B cell (primary cell): ENCODE data around the gene PLAAT4. TPM values are rescaled to one million over a fixed set of nuclear protein-coding genes. Genes with fewer than 3 reads are reported as not detected.

ENCODE experiments used
- ATAC-seq: fragments of 200-7000 bp; cut with Tn5 transposase; one replicate; pipeline ENCODE4 v1.10.0; 2021; ENCODE audit warnings: low read depth, mild to moderate bottlenecking, moderate number of reproducible peaks, moderate library complexity
- CTCF ChIA-PET: fragments of 350-600 bp; sonication (Branson Sonifier 250); formaldehyde crosslinking; loops from one replicate; lab custom pipeline; 2021; ENCODE audit warnings: antibody characterized with exemption, inconsistent platforms; lab: Charles Lee
- POLR2A ChIA-PET: fragments of 350-600 bp; sonication (Branson Sonifier 250); formaldehyde crosslinking; loops from one replicate; lab custom pipeline; 2021; ENCODE audit warnings: antibody characterized with exemption; lab: Charles Lee
- DNase-seq: peaks from one replicate; pipeline ENCODE4 v3.0.0; 2013
- H2AFZ ChIP-seq: 2 replicates; pipeline ENCODE4 v1.6.1; 2012; ENCODE audit warnings: mild to moderate bottlenecking, low read depth, low read length; ENCODE audit not compliant: insufficient read depth, poor library complexity, severe bottlenecking
- H3K27ac ChIP-seq, 2 donors: 1 replicate in 1 of 2; 2 replicates in 1 of 2; pipeline ENCODE4 v1.5.1; 2012 to 2013; ENCODE audit warnings: low read length in 2 of 2, mild to moderate bottlenecking in 2 of 2, moderate library complexity in 1 of 2
- H3K27me3 ChIP-seq, 4 experiments: fragments of 200-600 bp in 1 of 4; sonication (generic) in 1 of 4; replicated peaks in 1 of 4; 1 replicate in 2 of 4; 2 replicates in 2 of 4; pipeline versions ENCODE4 v1.6.1 to v1.7.0; 2013 to 2016; ENCODE audit warnings: low read length in 3 of 4, mild to moderate bottlenecking in 2 of 4, mixed read lengths in 1 of 4, moderate library complexity in 1 of 4; ENCODE audit not compliant: insufficient read depth in 4 of 4, control insufficient read depth in 3 of 4; ENCODE audit errors: control extremely low read depth in 1 of 4
- H3K36me3 ChIP-seq, 2 experiments: replicated peaks in 1 of 2; 1 replicate in 1 of 2; 2 replicates in 1 of 2; pipeline versions ENCODE4 v1.6.1 to v1.7.1; 2013; ENCODE audit warnings: low read length in 1 of 2; ENCODE audit not compliant: insufficient read depth in 2 of 2, control insufficient read depth in 1 of 2; ENCODE audit errors: control extremely low read depth in 1 of 2, extremely low read depth in 1 of 2
- H3K4me1 ChIP-seq, 2 donors: fragments of 200-600 bp in 1 of 2; sonication (generic) in 1 of 2; 1 replicate in 1 of 2; 2 replicates in 1 of 2; pipeline versions ENCODE4 v1.5.1 to v1.6.1; 2013 to 2017; ENCODE audit warnings: low read length in 2 of 2; ENCODE audit not compliant: control insufficient read depth in 2 of 2, insufficient read depth in 2 of 2
- H3K4me2 ChIP-seq: replicated peaks from 2 replicates; pipeline ENCODE3; 2012; ENCODE audit warnings: mild to moderate bottlenecking, low read depth, low read length; ENCODE audit not compliant: poor library complexity, severe bottlenecking
- H3K4me3 ChIP-seq, 5 experiments: fragments of 200-600 bp in 1 of 5; sonication (generic) in 1 of 5; 1 replicate in 3 of 5; 2 replicates in 2 of 5; pipeline versions ENCODE4 v1.5.1 to v1.7.0; 2011 to 2016; ENCODE audit warnings: low read length in 4 of 5, mild to moderate bottlenecking in 4 of 5, low read depth in 2 of 5, control low read depth in 1 of 5, moderate library complexity in 1 of 5; ENCODE audit not compliant: insufficient read depth in 1 of 5; ENCODE audit errors: control extremely low read depth in 1 of 5, extremely low read depth in 1 of 5
- H3K79me2 ChIP-seq: fragments of 200-600 bp; sonication (generic); one replicate; pipeline ENCODE4 v1.6.0; 2016; ENCODE audit warnings: low read length; ENCODE audit not compliant: control insufficient read depth, insufficient read depth
- H3K9ac ChIP-seq: fragments of 200-600 bp; sonication (generic); 2 replicates; pipeline ENCODE4 v1.6.1; 2017; ENCODE audit warnings: mild to moderate bottlenecking, low read length, moderate library complexity
- H3K9me3 ChIP-seq, 3 donors: one replicate each; pipeline versions ENCODE4 v1.6.1 to v1.7.1; 2013; ENCODE audit warnings: low read length in 2 of 3; ENCODE audit not compliant: control insufficient read depth in 2 of 3, insufficient read depth in 1 of 3; ENCODE audit errors: control extremely low read depth in 1 of 3
- H4K20me1 ChIP-seq: 2 replicates; pipeline ENCODE4 v1.6.0; 2012; ENCODE audit warnings: mild to moderate bottlenecking, low read length; ENCODE audit not compliant: insufficient read depth, control insufficient read depth, poor library complexity, severe bottlenecking
- H3K27ac Mint-ChIP-seq: one replicate; pipeline ENCODE4 v1.8.0; 2021; ENCODE audit warnings: mixed read lengths
- H3K27me3 Mint-ChIP-seq: one replicate; pipeline ENCODE4 v1.8.0; 2021; ENCODE audit warnings: mixed read lengths
- H3K4me1 Mint-ChIP-seq: one replicate; pipeline ENCODE4 v1.8.0; 2021; ENCODE audit warnings: mixed read lengths
- H3K4me3 Mint-ChIP-seq: one replicate; pipeline ENCODE4 v1.8.0; 2021; ENCODE audit warnings: mixed read lengths
- H3K9me3 Mint-ChIP-seq: one replicate; pipeline ENCODE4 v1.8.0; 2022; ENCODE audit warnings: mixed read lengths; ENCODE audit not compliant: insufficient read depth
- EZH2 ChIP-seq: IDR thresholded peaks from 2 replicates; pipeline ENCODE4 v1.6.1; 2012; ENCODE audit warnings: borderline replicate concordance, low read depth, mild to moderate bottlenecking, moderate library complexity, low read length; ENCODE audit not compliant: insufficient read depth, poor library complexity, severe bottlenecking
- WGBS: methylation state at CpG from one replicate; pipeline ENCODE4 v1.1.5; 2013; ENCODE audit warnings: missing lambda C conversion rate; ENCODE audit not compliant: insufficient coverage; 5-methylcytosine and 5-hydroxymethylcytosine counted together
- intact Hi-C: fragments of 100-400 bp; cut with micrococcal nuclease; formaldehyde crosslinking; loops from one replicate; pipeline ENCODE4 v1.10.0; 2022
- polyA plus RNA-seq: library from polyadenylated mRNA; depleted of rRNA; stranded (reverse); fragments of >200 nt; gene quantifications from 2 replicates; pipeline ENCODE4 v1.2.3, GENCODE V29; 2012
- total RNA-seq, 2 donors: library from RNA; stranded (reverse); fragments of 120-200 nt in 1 of 2; gene quantifications; 1 replicate in 1 of 2; 2 replicates in 1 of 2; pipeline versions ENCODE4 v1.2.3 to v1.2.4, GENCODE V29; 2013 to 2022
- TF ChIP-seq, protein P1 (sequence below): fragments of 200-600 bp; IDR thresholded peaks from one replicate; pipeline ENCODE4 v1.8.0; 2022; ENCODE audit warnings: antibody characterized with exemption, mild to moderate bottlenecking

PLAAT4 gene
- total and polyA plus RNA-seq, 2 donors (not counting 1 experiment from before 2014, with no cell fraction given): 13.1 to 35.0 TPM

- H3K4me3 ChIP-seq: no peak overlapping the region
Observed at GRCh38 chr11:63535734-63536133, 874 bp upstream of the PLAAT4 start.

More at GRCh38 chr11:63535734-63536133, 874 bp upstream of the PLAAT4 start:
- Histone ChIP-seq H3K27ac (no peak overlapping the region), H3K9me3 (no peaks in the 10 kb centered on the region), H3K4me2 (no peak overlapping the region), H2AFZ (no peak overlapping the region), H3K79me2 (peaks cover 13% of the 10 kb centered on the region), H3K36me3 (no peaks in the 10 kb centered on the region), H3K27me3 (no peaks in the 10 kb centered on the region), H3K9ac (no peak overlapping the region), H3K4me1 (peaks cover 29 to 42% of the 10 kb centered on the region in 2 donors), H4K20me1 (no peaks in the 10 kb centered on the region)
- Mint-ChIP-seq H3K27me3 (no peaks in the 10 kb centered on the region), H3K4me3 (peak overlapping the region; percentile 84), H3K27ac (no peak overlapping the region), H3K9me3 (no peaks in the 10 kb centered on the region), H3K4me1 (peaks cover 47% of the 10 kb centered on the region)
- ChIA-PET CTCF (interaction anchor here (2.2 kb wide), 1 partner anchor 57 kb away, joined by 11 read pairs; no protein-coding TSS in a partner anchor), POLR2A (no interaction called here)
- TF ChIP-seq, protein P1, sequence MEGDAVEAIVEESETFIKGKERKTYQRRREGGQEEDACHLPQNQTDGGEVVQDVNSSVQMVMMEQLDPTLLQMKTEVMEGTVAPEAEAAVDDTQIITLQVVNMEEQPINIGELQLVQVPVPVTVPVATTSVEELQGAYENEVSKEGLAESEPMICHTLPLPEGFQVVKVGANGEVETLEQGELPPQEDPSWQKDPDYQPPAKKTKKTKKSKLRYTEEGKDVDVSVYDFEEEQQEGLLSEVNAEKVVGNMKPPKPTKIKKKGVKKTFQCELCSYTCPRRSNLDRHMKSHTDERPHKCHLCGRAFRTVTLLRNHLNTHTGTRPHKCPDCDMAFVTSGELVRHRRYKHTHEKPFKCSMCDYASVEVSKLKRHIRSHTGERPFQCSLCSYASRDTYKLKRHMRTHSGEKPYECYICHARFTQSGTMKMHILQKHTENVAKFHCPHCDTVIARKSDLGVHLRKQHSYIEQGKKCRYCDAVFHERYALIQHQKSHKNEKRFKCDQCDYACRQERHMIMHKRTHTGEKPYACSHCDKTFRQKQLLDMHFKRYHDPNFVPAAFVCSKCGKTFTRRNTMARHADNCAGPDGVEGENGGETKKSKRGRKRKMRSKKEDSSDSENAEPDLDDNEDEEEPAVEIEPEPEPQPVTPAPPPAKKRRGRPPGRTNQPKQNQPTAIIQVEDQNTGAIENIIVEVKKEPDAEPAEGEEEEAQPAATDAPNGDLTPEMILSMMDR: no peak
- no peak for TF ChIP-seq EZH2
- WGBS: 90% methylated on average over 1 of the region's 1 CpG
- ATAC-seq: no peak
- intact Hi-C loops: no loop called here
- no peak for DNase-seq
